Activated CD8-positive, alpha-beta memory T cell treated with anti-CD3 and anti-CD28 coated beads, Interleukin-2, amount 50 U/mL, for 48 hours (primary cell): ENCODE measurements around the gene EAF2.

ENCODE experiments used
- DNase-seq: peaks from one replicate; pipeline ENCODE4 v3.0.0-alpha.2; 2020

EAF2 gene

DNA sequence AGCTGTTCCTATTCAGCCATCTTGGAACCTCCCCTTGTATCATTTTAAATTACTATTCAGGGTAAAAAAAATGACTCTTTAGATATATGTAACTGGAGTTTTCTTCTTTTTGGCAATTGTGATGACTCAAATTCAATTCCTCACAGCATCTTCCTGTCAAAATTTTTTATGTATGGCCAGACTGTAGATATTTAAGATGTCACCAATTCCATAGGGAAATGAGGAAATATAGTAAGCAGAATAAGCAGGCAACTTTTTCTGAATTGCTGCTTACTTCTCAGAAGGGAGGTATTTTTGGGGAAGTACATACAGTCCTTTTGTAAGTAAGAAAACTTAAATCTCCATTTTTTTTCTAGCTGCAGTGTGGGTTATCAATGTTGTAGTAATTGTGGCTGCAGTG is 28.8 kb downstream of the EAF2 start:
- DNase-seq: no peak

DNA sequence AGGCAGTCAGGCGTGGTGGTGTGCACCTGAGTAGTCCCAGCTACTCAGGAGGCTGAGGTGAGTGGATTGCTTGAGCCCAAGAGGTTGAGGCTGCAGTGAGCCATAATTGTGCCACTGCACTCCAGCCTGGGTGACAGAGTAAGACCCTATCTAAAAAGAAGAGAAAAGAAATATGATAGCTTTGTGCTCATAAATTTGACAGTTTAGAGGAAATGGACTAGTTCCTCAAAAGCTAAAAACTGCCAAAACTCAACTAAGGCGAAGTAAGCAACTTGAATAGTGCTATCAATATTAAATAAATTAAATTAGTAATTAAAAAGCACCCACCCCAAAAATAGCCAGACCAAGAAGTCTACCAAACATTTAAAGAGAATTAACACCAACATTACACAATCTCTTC is 34.7 kb downstream of the EAF2 start:
- DNase-seq: no peak

DNA sequence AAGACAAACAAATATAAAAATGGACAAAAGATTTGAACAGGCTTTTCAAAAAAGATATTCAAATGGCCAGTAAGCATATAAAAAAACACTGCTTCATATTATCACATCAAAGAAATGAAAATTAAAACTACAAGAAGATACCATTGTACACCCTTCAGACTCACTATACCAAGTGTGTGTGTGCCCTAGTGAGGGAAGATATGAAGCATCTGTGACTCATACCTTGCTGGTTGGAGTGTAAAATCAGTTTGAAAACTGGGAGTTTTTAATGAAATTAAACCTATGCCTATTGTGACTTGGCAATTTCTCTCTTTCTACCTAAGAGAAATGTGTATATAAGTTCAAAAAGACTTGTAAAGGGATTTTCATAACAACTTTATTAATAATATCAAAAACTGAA is 35.7 kb downstream of the EAF2 start:
- no peak for DNase-seq

DNA sequence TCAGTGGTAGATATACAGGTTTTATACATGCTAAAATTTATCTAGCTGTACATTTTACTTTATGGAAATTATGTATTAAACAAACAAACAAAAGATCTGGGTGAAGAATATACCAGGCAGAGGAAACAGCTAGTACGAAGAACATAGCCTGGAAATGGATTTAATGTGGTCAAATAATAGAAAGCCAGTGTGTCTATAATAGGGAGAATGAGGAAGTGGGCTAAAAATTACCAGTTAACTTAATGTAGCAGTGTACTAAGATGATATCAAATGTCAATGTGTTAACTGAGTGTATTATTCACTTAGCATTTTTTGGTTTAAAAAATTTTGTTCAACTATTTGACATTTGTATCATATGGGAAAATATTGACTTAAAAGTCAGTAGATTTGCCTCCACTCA is 36.4 kb downstream of the EAF2 start:
- DNase-seq: no peak

DNA sequence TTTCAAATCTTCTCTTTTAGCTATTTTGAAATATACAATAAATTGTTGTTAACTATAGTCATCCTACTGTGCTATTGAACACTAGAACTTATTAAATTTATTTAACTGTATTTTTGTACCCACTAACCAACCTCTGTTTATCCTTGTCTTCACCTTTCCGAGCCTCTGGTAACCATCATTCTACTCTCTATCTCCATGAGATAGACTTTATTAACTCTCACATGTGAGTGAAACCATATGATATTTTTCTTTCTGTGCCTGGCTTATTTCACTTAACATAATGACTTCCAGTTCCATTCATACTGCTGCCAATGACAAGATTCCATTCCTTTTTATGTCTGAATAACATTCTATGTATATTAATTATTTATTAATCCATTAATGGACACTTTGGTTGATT is 43.4 kb downstream of the EAF2 start:
- no peak for DNase-seq

DNA sequence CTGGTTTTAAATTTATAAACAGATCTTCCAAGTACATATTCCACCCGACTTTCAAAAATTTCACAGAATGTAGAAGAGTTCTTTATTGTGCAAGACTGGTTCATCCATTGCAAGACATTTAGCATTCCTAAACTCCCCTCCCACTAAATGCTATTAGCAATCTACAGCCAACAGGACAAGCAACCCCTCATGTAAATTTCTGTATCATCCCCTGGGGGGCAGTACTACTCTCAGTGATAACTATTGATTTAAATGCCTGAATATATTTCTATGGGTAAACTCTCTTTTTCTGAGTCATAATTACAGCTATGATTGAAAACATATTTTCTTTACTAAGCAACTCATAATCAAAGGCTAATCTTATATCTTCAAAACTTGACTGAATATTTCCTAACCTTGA is 48.5 kb downstream of the EAF2 start:
- no peak for DNase-seq

DNA sequence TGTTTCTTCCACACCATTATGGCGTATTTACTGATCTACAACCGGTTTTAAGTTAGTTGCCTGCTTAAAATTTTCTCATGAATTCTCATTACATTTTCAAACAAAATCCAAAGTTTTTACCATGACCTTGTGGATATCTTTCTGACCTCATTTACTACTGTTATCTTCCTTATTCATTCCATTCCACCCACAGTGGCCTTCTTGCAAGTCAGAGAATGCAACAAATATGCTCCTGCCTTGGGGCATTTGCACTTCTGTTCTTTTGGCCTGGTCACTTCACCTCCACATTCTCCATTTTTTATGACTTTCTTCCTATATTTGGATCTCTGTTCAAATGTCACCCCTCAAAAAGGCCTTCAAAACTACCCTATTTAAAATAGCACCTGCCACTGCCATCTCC is 50.4 kb downstream of the EAF2 start:
- DNase-seq: no peak

DNA sequence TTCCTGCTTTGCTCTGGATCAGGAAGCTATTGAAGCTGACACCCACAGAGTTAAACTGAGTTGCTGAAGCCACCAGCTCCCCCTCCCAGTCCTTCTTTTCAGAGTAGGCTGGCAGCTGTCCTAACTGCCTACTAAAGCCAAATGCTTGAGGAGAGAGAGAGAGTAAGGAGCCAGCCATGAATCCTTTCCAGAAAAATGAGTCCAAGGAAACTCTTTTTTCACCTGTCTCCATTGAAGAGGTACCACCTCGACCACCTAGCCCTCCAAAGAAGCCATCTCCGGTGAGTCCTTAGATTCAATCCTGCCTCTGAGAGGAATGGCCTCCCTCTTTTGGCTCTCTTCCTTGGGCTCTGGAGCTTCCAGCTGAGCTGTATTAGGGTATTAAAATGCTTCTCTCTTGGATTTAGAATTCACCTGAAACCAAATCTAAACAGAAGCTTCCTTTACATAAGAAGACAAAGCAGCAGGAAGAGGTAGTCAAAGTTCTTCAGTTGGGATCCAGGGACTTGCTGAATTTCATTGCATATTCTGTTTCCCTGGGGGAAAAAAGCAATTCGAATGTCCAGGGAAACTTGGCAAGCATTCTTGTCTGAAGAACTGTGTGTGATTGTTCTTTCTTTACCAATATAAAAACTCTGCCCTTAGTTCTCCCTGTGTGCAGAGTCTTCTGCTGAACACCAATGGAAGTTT is 59.4 kb downstream of the EAF2 start, which contains the start of gene SLC15A2:
Gene SLC15A2, plus strand, starts transcription at position 101 of the 690 bp plus-strand sequence. Its CDS starts 76 bp downstream, at position 177.
- DNase-seq: no peak

DNA sequence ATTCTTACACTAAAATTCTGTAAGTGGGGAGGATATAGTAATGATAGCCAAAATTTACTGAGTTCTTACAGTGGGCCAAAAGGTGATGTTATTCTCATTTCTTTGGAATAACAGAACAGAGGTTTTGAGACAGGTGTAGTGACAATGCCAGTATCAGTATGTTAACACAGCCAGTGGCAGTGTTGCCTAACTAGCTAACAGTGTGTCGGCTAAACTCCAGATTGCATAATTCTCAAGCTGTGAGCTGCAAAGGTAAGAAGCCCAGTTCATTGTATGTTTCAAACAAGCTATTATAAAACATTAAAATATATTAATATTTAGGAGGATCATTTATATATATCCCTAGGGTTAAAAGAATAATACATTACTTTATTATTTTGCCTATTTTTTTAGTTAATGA is 60.1 kb downstream of the EAF2 start:
- DNase-seq: no peak

DNA sequence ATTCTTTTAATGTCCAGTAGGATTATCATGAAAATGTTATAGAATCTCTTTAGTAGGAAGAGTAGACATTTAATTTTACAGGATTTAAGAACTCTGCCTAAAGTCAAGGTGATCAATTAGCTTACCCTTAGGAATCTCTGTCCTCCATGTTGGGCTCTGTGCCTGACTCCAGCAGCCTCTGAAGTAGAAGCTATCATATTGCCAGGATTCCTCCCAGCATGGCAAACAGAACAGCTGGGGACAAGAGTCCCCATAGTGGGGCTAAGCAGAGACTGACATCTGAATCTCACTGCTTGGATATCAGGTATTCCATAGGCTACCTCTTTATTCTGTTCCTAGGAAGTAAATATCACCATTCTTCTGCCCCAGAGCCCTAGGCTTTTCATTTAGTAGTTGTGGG is 60.7 kb downstream of the EAF2 start:
- no peak for DNase-seq

DNA sequence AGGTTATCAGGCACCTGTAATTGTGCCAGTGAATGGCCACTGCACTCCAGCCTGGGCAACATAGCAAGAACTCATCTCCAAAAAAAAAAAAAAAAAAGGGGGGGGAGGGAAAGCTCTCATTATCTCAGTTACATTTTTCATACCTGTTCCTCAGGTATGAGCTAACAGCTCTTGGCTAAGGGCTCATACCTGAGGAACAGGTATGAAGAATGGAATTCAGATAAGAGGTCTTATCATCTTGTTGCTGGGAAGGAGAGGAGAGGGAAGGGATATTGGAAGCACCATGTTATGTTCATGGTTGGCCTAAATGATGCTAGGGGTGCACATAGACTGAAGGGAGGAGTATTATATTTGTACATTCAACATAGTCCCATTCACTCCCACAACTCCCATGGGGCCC is 61.8 kb downstream of the EAF2 start:
- no peak for DNase-seq

DNA sequence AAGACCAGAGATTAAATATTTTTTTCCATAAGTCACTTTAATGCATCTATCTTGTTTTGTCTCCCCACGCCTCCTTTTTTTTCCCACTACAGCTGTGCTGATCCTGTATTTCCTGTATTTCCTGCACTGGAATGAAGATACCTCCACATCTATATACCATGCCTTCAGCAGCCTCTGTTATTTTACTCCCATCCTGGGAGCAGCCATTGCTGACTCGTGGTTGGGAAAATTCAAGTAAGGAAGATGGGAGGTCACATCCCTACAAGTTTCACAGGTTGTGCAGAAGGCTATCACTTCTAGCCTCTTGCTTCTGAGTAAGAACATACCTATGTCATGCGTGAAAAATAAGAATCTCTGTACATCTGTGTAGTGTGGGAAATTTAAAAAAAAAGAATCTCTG is 62.3 kb downstream of the EAF2 start:
- DNase-seq: no peak

DNA sequence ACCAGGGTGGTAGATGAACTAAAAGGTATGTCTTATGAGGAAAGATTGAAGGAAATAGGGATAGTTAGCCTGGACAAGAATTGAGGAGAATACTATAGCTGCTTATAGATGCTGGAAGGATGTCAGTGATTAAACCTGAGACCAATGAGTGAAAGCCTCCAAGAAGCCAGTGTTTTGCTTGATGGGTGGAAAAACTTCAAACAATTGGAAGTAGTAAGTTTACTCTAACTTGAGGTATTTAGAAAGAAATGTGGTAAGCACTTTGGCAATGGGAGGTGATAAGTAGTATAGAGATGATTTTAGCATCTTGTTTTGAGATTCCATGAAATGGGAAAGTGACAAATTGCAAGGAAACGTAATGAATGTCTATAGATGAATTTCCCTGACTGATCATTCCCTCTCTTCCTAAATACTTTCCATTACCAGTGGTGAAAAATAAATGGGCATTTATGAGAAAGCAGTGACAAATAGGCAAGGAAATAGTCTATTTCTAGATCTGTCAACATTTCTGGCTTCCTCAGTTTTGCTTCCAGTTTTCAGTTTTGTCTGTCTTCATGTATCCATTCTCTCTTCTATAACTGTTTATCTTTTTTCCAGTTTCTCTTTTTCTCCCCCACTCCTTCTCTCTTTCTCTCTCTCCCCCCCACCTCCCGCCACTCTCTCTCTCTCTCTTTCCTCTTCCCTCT is 78.4 kb downstream of the EAF2 start:
- no peak for DNase-seq

DNA sequence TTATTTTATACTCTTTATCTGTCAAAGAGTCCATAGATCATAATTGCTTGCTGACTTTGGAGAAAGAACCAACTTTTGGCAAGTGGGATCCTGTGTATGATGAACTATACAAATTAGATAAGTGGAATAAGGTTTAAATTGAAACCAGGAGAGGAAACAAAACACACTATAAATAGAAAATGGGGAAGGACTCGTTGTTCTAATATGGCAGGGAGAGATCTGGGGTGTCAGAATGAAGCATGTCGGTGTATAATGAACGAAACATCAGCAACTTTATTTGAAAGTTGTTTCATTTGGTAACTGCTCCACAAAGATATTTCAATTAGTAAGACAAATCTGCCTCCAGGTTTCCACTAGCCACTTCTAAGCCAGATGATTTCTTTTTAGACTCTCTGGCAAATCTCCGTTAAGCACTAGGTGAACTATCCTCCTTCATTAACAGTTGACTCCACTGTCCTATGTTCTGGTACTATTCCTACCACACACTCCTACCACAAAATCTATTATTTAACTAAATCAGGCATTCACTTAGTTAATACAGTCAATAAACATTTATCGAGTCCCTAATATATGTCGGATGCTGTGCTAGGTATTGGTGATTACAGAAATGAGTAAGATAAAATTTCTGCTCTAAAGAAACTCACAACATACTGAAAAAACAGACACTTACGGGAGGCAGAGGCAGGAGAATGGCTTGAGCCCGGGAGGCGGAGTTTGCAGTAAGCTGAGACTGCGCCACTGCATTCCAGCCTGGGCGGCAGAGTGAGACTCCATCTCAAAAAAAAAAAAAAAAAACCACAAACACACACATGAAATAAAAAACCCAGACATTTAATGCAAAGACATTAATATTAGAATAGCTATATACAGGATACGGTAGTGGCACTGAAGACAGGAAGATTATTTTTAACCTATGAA is 79.3 kb downstream of the EAF2 start:
- DNase-seq: no peak

DNA sequence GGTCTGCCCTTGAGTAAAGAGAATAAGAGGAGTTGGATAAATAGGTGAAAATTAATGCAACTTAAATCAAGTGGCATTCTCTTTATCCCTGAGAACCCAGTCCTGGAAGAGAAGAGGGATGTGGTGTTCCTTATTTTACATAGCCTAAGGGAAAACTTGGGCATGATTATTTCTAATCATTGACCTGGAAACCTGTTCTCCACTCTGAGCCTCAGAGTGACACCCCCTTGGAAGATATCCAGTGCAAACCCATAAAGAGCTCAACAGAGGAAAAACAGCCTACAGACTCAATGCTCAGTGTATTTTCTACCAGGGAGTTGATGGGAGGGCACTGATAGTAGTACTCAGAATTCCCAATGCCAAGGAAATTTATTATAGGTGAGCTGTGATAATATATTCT is 81.2 kb downstream of the EAF2 start:
- DNase-seq: no peak

DNA sequence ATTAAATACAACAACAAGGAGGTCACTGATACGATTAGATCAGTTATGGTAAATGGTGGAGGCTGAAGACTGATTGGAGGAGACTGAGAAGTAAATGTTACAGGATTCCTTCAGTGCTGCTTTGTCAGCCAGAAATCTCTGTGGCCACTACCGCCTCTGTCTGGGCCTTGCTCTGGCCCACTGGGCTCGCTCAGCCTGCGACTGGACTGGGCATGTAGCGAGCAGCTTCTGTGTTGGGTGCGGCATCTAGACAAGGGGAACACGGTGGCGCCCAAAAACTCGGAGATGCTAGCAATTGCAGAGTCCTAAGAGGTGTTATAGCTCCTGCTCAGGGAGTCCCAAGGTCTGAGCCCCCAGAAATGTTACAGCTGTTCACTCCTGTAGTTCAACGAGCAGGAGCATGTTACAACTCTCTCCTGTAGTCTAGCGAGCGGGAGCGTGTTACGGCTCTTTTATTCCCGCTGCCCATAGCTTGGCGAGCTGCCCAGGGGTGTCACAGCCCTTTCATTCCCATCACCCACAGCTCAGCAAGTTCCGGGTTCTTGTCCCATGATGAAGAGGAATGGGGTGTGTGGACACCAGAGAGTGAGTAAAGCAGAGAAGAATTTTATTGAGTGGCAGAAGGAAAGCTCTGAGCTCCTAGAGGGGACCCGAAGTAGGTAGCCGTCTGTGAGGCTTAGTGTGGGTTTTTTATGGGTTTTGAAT is 83.9 kb downstream of the EAF2 start:
- no peak for DNase-seq

DNA sequence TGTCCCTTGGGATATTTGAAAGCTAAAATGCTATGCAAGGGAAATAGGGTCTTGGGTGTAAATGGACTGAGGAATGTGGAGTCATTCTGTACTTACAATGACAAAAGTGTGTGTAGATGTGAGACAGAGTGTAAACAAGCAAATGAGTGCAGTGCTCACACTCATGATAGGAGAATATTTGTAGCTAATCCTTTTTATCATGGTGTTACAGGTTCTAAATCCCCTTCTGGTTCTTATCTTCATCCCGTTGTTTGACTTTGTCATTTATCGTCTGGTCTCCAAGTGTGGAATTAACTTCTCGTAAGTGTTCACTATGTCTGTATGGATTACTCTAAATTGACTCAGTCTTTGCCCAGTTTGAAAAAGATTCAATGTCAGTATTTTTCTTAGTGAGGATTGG is 89.7 kb downstream of the EAF2 start:
- DNase-seq: no peak

DNA sequence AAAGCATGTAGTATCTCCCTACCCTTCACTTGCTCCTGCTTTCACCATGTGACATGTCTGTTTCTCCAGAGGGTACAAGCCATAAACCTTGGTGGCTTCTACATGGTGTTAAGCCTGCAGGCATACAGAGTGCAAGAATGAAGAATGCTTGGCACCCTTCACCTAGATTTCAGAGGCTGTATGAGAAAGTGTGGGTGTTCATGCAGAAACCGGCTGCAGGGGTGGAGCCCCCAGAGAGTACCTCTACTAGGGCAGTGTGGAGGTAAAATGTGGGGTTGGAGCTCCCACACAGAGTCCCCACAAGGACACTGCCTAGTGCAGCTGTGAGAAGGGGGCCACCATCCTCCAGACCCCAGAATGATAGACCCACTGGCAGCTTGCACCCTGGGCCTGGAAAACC is 91.4 kb downstream of the EAF2 start:
- no peak for DNase-seq
